Measurements from ENCODE around the gene PAK6.

GRCh38 chr15:40285554-40286011 lies 46.7 kb downstream of the PAK6 start:
- TF ChIP-seq CTCF (conservative IDR thresholded peaks at IDR 0.05; ENCODE audit: low read length) (no peak), EZH2phosphoT487 (IDR thresholded peaks at IDR 0.05; ENCODE audit: borderline replicate concordance) (no peak)

All from Loucy (cell line).